BE2C (cell line): ENCODE data around the gene NUMA1.

Source experiments
- DNase-seq: peaks from one replicate; pipeline ENCODE4 v3.0.0-alpha.2; 2020
- H3K27me3 ChIP-seq: fragments of 250-450 bp; sonication (Bioruptor Pico); 2 replicates; pipeline ENCODE4 v1.5.1; 2020; ENCODE audit warnings: mild to moderate bottlenecking
- H3K36me3 ChIP-seq: fragments of 250-450 bp; sonication (Bioruptor Pico); 2 replicates; pipeline ENCODE4 v1.5.1; 2020; ENCODE audit warnings: mild to moderate bottlenecking
- H3K4me1 ChIP-seq: fragments of 250-450 bp; sonication (Bioruptor Pico); 2 replicates; pipeline ENCODE4 v1.5.1; 2020
- H3K4me3 ChIP-seq: 2 replicates; pipeline ENCODE4 v1.5.1; 2011; ENCODE audit warnings: low read depth, low read length
- H3K9me3 ChIP-seq: fragments of 250-450 bp; sonication (Bioruptor Pico); 2 replicates; pipeline ENCODE4 v1.5.1; 2020
- CTCF ChIP-seq: IDR thresholded peaks from 2 replicates; pipeline ENCODE4 v1.5.1; 2012; ENCODE audit warnings: mild to moderate bottlenecking, low read depth, low read length

Gene NUMA1

GRCh38 chr11:72000202-72000867, 80.0 kb downstream of the NUMA1 start:
- H3K9me3 ChIP-seq = no peaks in the 10 kb centered on the region
- peaks cover 40% of the 10 kb centered on the region for H3K36me3 ChIP-seq
- no peak for TF ChIP-seq CTCF
- DNase-seq = no peak
- H3K4me1 ChIP-seq = no peaks in the 10 kb centered on the region
- H3K27me3 ChIP-seq = no peaks in the 10 kb centered on the region
- H3K4me3 ChIP-seq = no peak overlapping the region

- DNase-seq = no peak
- no peaks in the 10 kb centered on the region for H3K27me3 ChIP-seq
- no peak overlapping the region for H3K4me3 ChIP-seq
- H3K36me3 ChIP-seq = peaks cover 35% of the 10 kb centered on the region
- no peak for TF ChIP-seq CTCF
- H3K4me1 ChIP-seq = no peaks in the 10 kb centered on the region
- H3K9me3 ChIP-seq = no peaks in the 10 kb centered on the region
Measured at GRCh38 chr11:71999798-72000197, 80.5 kb downstream of the NUMA1 start.

GRCh38 chr11:71999362-71999761, 81.0 kb downstream of the NUMA1 start:
- peaks cover 30% of the 10 kb centered on the region for H3K36me3 ChIP-seq
- no peaks in the 10 kb centered on the region for H3K27me3 ChIP-seq
- no peak for TF ChIP-seq CTCF
- no peaks in the 10 kb centered on the region for H3K9me3 ChIP-seq
- no peak overlapping the region for H3K4me3 ChIP-seq
- DNase-seq = no peak
- no peaks in the 10 kb centered on the region for H3K4me1 ChIP-seq

- TF ChIP-seq CTCF = no peak
- H3K36me3 ChIP-seq = peaks cover 25% of the 10 kb centered on the region
- no peaks in the 10 kb centered on the region for H3K4me1 ChIP-seq
- no peaks in the 10 kb centered on the region for H3K27me3 ChIP-seq
- no peak for DNase-seq
- H3K4me3 ChIP-seq = no peak within 1 kb of the TSS
- H3K9me3 ChIP-seq = no peaks in the 10 kb centered on the region
Measured at GRCh38 chr11:71998649-71999310, 81.6 kb downstream of the NUMA1 start, which contains the start of gene IL18BP. IL18BP (plus strand) TSS chr11:71998909; CDS start chr11:71999985, 1,076 bp downstream.

GRCh38 chr11:71998061-71998460, 82.3 kb downstream of the NUMA1 start:
- H3K4me1 ChIP-seq = no peaks in the 10 kb centered on the region

More at GRCh38 chr11:71998061-71998460, 82.3 kb downstream of the NUMA1 start:
- Histone ChIP-seq H3K27me3 (no peaks in the 10 kb centered on the region), H3K9me3 (no peaks in the 10 kb centered on the region), H3K36me3 (peaks cover 17% of the 10 kb centered on the region), H3K4me3 (no peak overlapping the region)
- no peak for DNase-seq
- no peak for TF ChIP-seq CTCF
